SK-N-SH treated with all-trans-retinoic acid at 6 μM for 48 hours (cell line): ENCODE results near the gene RAB36.

Source experiments
- ATAC-seq: fragments of 200-7000 bp; cut with Tn5 transposase; 3 replicates; pipeline ENCODE4 v1.9.1; 2020; ENCODE audit warnings: mild to moderate bottlenecking, moderate library complexity
- ARNTL ChIP-seq: fragments of 450-650 bp; formaldehyde crosslinking; IDR thresholded peaks from 2 replicates; pipeline ENCODE4 v1.5.0; 2020; ENCODE audit warnings: low read depth, mild to moderate bottlenecking, moderate library complexity, borderline replicate concordance
- BACH2 ChIP-seq: fragments of 250-450 bp; sonication (Bioruptor Pico); IDR thresholded peaks from 2 replicates; pipeline ENCODE4 v1.9.0; 2021; ENCODE audit warnings: mild to moderate bottlenecking, borderline replicate concordance
- CSDC2 ChIP-seq: fragments of 250-450 bp; sonication (Bioruptor Pico); IDR thresholded peaks from 2 replicates; pipeline ENCODE4 v1.5.0; 2020; ENCODE audit warnings: mild to moderate bottlenecking, moderate library complexity
- ESRRG ChIP-seq: fragments of 250-450 bp; sonication (Bioruptor Pico); IDR thresholded peaks from 2 replicates; pipeline ENCODE4 v1.6.1; 2021; ENCODE audit warnings: mild to moderate bottlenecking
- GLIS3 ChIP-seq: fragments of 250-450 bp; sonication (Bioruptor Pico); IDR thresholded peaks from 2 replicates; pipeline ENCODE4 v1.5.0; 2020; ENCODE audit warnings: mild to moderate bottlenecking, moderate library complexity
- ISL1 ChIP-seq: fragments of 250-450 bp; sonication (Bioruptor Pico); IDR thresholded peaks from 2 replicates; pipeline ENCODE4 v2.1.2; 2022; ENCODE audit warnings: mild to moderate bottlenecking, moderate library complexity
- PPARA ChIP-seq: fragments of 250-450 bp; sonication (Bioruptor Pico); IDR thresholded peaks from 2 replicates; pipeline ENCODE4 v1.5.0; 2020; ENCODE audit warnings: mild to moderate bottlenecking, borderline replicate concordance
- RARB ChIP-seq: fragments of 250-450 bp; sonication (Bioruptor Pico); IDR thresholded peaks from 2 replicates; pipeline ENCODE4 v1.8.0; 2021; ENCODE audit warnings: mild to moderate bottlenecking, moderate library complexity
- SNAI2 ChIP-seq: fragments of 250-450 bp; sonication (Bioruptor Pico); IDR thresholded peaks from 2 replicates; pipeline ENCODE4 v1.5.0; 2020; ENCODE audit warnings: mild to moderate bottlenecking, moderate library complexity
- TCF4 ChIP-seq: fragments of 250-450 bp; sonication (Bioruptor Pico); IDR thresholded peaks from 2 replicates; pipeline ENCODE4 v1.8.0; 2021; ENCODE audit warnings: mild to moderate bottlenecking, moderate library complexity, borderline replicate concordance
- TOX ChIP-seq: fragments of 250-450 bp; sonication (Bioruptor Pico); IDR thresholded peaks from 2 replicates; pipeline ENCODE4 v1.8.0; 2021; ENCODE audit warnings: mild to moderate bottlenecking, moderate library complexity, borderline replicate concordance
- ZC3H10 ChIP-seq: fragments of 250-450 bp; sonication (Bioruptor Pico); IDR thresholded peaks from 2 replicates; pipeline ENCODE4 v1.5.1; 2021; ENCODE audit warnings: mild to moderate bottlenecking, moderate library complexity
- ZFP3 ChIP-seq: fragments of 250-450 bp; sonication (Bioruptor Pico); IDR thresholded peaks from 2 replicates; pipeline ENCODE4 v1.5.0; 2020; ENCODE audit warnings: mild to moderate bottlenecking, moderate library complexity
- ZFP30 ChIP-seq: fragments of 450-650 bp; formaldehyde crosslinking; IDR thresholded peaks from 2 replicates; pipeline ENCODE4 v1.5.0; 2022; ENCODE audit warnings: mild to moderate bottlenecking, moderate library complexity
- ZNF565 ChIP-seq: fragments of 450-650 bp; formaldehyde crosslinking; conservative IDR thresholded peaks from 2 replicates; pipeline ENCODE4 v1.5.0; 2020; ENCODE audit warnings: low read depth, mild to moderate bottlenecking, moderate library complexity
- ZNF70 ChIP-seq: fragments of 450-650 bp; formaldehyde crosslinking; IDR thresholded peaks from 2 replicates; pipeline ENCODE4 v1.5.0; 2020; ENCODE audit warnings: mild to moderate bottlenecking, moderate library complexity
- ZNF8 ChIP-seq: fragments of 450-650 bp; formaldehyde crosslinking; IDR thresholded peaks from 2 replicates; pipeline ENCODE4 v1.5.0; 2020; ENCODE audit warnings: mild to moderate bottlenecking, moderate library complexity
- TF ChIP-seq, protein P1 (sequence below): fragments of 250-450 bp; sonication (Bioruptor Pico); IDR thresholded peaks from 2 replicates; pipeline ENCODE4 v1.5.1; 2020; ENCODE audit warnings: low read depth, mild to moderate bottlenecking, moderate library complexity
- TF ChIP-seq, protein P2 (sequence below): fragments of 250-450 bp; sonication (Bioruptor Pico); IDR thresholded peaks from 2 replicates; pipeline ENCODE4 v1.5.0; 2020; ENCODE audit warnings: mild to moderate bottlenecking, moderate library complexity
- TF ChIP-seq, protein P3 (sequence below): fragments of 250-450 bp; sonication (Bioruptor Pico); IDR thresholded peaks from 2 replicates; pipeline ENCODE4 v1.8.0; 2021; ENCODE audit warnings: low read depth, mild to moderate bottlenecking, moderate library complexity, borderline replicate concordance
- TF ChIP-seq, protein P4 (sequence below): fragments of 250-450 bp; sonication (Bioruptor Pico); IDR thresholded peaks from 2 replicates; pipeline ENCODE4 v1.5.1; 2021; ENCODE audit warnings: mild to moderate bottlenecking, moderate library complexity
- TF ChIP-seq, protein P5 (sequence below): fragments of 250-450 bp; sonication (Bioruptor Pico); IDR thresholded peaks from 2 replicates; pipeline ENCODE4 v1.8.0; 2020; ENCODE audit warnings: mild to moderate bottlenecking, moderate library complexity, borderline replicate concordance

RAB36 gene

DNA sequence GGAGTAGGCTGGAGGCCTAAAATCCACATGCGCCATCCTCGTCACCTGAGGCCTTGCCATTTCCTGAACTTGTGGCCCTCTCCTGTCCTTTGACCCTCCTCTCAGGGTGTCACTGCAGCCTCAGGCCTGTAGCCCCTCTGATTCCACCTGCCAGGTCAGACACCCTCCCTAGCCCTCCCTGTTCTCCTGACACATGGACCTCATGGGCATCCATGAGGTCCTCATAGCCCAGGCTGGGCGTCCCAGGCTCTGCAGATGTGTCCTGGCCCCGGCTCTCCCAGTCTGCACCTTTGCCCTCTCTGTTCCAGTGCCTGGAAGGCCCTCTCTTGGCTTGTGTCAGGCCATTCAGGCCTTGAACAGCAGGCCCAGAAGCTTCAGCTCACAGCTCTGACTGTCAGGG is 15.8 kb downstream of the RAB36 start:
- TF ChIP-seq ZNF565 (CRISPR knock-in tag) (no peak), ZNF70 (CRISPR knock-in tag) (no peak), TOX (CRISPR knock-in tag) (no peak), TCF4 (no peak), BACH2 (CRISPR knock-in tag) (no peak), ISL1 (CRISPR knock-in tag) (no peak), PPARA (CRISPR knock-in tag) (no peak), ZFP30 (CRISPR knock-in tag) (no peak), RARB (CRISPR knock-in tag) (no peak), SNAI2 (no peak)
- TF ChIP-seq, protein P1, sequence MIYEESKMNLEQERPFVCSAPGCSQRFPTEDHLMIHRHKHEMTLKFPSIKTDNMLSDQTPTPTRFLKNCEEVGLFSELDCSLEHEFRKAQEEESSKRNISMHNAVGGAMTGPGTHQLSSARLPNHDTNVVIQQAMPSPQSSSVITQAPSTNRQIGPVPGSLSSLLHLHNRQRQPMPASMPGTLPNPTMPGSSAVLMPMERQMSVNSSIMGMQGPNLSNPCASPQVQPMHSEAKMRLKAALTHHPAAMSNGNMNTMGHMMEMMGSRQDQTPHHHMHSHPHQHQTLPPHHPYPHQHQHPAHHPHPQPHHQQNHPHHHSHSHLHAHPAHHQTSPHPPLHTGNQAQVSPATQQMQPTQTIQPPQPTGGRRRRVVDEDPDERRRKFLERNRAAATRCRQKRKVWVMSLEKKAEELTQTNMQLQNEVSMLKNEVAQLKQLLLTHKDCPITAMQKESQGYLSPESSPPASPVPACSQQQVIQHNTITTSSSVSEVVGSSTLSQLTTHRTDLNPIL (CRISPR knock-in tag): no peak
- TF ChIP-seq, protein P2, sequence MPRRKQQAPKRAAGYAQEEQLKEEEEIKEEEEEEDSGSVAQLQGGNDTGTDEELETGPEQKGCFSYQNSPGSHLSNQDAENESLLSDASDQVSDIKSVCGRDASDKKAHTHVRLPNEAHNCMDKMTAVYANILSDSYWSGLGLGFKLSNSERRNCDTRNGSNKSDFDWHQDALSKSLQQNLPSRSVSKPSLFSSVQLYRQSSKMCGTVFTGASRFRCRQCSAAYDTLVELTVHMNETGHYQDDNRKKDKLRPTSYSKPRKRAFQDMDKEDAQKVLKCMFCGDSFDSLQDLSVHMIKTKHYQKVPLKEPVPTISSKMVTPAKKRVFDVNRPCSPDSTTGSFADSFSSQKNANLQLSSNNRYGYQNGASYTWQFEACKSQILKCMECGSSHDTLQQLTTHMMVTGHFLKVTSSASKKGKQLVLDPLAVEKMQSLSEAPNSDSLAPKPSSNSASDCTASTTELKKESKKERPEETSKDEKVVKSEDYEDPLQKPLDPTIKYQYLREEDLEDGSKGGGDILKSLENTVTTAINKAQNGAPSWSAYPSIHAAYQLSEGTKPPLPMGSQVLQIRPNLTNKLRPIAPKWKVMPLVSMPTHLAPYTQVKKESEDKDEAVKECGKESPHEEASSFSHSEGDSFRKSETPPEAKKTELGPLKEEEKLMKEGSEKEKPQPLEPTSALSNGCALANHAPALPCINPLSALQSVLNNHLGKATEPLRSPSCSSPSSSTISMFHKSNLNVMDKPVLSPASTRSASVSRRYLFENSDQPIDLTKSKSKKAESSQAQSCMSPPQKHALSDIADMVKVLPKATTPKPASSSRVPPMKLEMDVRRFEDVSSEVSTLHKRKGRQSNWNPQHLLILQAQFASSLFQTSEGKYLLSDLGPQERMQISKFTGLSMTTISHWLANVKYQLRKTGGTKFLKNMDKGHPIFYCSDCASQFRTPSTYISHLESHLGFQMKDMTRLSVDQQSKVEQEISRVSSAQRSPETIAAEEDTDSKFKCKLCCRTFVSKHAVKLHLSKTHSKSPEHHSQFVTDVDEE (CRISPR knock-in tag): no peak
- TF ChIP-seq, protein P3, sequence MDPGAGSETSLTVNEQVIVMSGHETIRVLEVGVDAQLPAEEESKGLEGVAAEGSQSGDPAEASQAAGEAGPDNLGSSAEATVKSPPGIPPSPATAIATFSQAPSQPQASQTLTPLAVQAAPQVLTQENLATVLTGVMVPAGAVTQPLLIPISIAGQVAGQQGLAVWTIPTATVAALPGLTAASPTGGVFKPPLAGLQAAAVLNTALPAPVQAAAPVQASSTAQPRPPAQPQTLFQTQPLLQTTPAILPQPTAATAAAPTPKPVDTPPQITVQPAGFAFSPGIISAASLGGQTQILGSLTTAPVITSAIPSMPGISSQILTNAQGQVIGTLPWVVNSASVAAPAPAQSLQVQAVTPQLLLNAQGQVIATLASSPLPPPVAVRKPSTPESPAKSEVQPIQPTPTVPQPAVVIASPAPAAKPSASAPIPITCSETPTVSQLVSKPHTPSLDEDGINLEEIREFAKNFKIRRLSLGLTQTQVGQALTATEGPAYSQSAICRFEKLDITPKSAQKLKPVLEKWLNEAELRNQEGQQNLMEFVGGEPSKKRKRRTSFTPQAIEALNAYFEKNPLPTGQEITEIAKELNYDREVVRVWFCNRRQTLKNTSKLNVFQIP: no peak

DNA sequence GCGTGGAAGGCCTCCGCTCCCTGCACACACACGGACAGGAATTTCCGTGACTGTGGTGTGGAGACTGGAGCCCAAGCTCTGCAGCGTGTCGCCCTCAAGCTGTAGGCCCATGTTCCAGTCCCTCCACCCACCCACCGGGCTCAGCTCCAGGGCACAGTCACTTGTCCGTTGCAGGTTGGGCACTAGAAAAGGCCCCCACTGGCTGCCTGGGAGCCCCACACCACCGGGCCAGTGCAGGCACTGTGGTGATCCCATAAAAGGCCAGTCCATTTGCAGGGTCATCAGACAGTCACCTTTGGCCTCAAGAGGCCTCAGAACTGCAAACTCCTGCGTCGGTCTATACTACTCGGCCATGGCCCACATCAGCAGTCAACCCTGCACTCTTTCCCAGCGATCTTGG is 16.3 kb downstream of the RAB36 start:
- no peak for ATAC-seq
- TF ChIP-seq RARB (CRISPR knock-in tag): no peak
- TF ChIP-seq ESRRG (CRISPR knock-in tag): no peak

More for the DNA sequence above, 15.8 kb downstream of the RAB36 start:
- no peak for ATAC-seq

DNA sequence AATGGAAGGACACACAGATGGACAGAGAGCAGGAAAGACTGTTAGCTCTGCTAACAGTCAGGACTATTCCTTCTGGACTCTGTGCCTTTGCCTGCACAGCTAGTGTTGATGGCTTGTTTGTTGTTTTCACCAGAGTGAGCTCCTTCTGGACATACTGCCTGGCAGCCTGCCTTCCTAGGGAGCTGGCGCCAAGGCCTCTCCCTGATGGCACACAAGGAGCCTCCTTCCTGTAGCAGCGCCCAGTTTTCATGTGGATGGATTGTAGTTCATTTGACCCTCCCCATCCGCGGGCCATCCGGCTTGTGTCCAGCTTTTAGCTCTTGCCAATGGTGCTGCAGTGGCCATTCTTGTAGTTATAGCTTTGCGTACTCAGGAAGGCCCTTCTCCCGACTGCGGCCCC is 18.4 kb downstream of the RAB36 start:
- ATAC-seq: no peak
- TF ChIP-seq ARNTL (CRISPR knock-in tag) (no peak), ZC3H10 (CRISPR knock-in tag) (no peak), BACH2 (CRISPR knock-in tag) (no peak), GLIS3 (CRISPR knock-in tag) (no peak), ZFP30 (CRISPR knock-in tag) (no peak), RARB (CRISPR knock-in tag) (no peak), CSDC2 (no peak), ZFP3 (no peak), ESRRG (CRISPR knock-in tag) (no peak), ISL1 (CRISPR knock-in tag) (no peak), TCF4 (no peak), SNAI2 (no peak), ZNF8 (no peak), ZNF70 (CRISPR knock-in tag) (no peak)
- TF ChIP-seq, protein P4, sequence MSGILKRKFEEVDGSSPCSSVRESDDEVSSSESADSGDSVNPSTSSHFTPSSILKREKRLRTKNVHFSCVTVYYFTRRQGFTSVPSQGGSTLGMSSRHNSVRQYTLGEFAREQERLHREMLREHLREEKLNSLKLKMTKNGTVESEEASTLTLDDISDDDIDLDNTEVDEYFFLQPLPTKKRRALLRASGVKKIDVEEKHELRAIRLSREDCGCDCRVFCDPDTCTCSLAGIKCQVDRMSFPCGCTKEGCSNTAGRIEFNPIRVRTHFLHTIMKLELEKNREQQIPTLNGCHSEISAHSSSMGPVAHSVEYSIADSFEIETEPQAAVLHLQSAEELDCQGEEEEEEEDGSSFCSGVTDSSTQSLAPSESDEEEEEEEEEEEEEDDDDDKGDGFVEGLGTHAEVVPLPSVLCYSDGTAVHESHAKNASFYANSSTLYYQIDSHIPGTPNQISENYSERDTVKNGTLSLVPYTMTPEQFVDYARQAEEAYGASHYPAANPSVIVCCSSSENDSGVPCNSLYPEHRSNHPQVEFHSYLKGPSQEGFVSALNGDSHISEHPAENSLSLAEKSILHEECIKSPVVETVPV (CRISPR knock-in tag): no peak
- TF ChIP-seq, protein P1 (CRISPR knock-in tag): no peak
- TF ChIP-seq, protein P5, sequence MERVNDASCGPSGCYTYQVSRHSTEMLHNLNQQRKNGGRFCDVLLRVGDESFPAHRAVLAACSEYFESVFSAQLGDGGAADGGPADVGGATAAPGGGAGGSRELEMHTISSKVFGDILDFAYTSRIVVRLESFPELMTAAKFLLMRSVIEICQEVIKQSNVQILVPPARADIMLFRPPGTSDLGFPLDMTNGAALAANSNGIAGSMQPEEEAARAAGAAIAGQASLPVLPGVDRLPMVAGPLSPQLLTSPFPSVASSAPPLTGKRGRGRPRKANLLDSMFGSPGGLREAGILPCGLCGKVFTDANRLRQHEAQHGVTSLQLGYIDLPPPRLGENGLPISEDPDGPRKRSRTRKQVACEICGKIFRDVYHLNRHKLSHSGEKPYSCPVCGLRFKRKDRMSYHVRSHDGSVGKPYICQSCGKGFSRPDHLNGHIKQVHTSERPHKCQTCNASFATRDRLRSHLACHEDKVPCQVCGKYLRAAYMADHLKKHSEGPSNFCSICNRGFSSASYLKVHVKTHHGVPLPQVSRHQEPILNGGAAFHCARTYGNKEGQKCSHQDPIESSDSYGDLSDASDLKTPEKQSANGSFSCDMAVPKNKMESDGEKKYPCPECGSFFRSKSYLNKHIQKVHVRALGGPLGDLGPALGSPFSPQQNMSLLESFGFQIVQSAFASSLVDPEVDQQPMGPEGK (CRISPR knock-in tag): no peak
- TF ChIP-seq, protein P3: no peak
- TF ChIP-seq, protein P2 (CRISPR knock-in tag): no peak
